SU-DHL-6 (cell line): ENCODE data around the gene SCN2B.

Experiments
- H2AFZ ChIP-seq: fragments of 200-600 bp; sonication (generic); 2 replicates; pipeline ENCODE4 v1.6.1; 2014; ENCODE audit warnings: low read depth, mild to moderate bottlenecking, moderate library complexity, mixed read lengths, antibody characterized with exemption, low read length; ENCODE audit not compliant: severe bottlenecking
- H3F3A ChIP-seq: fragments of 200-600 bp; shearing (Covaris generic); 2 replicates; pipeline ENCODE4 v1.6.0; 2016; ENCODE audit warnings: antibody characterized with exemption, mild to moderate bottlenecking; ENCODE audit not compliant: insufficient read depth
- H3K27ac ChIP-seq: fragments of 200-600 bp; sonication (generic); 2 replicates; pipeline ENCODE4 v1.5.1; 2016; ENCODE audit warnings: low read depth, mild to moderate bottlenecking, low read length, moderate library complexity, mixed read lengths
- H3K27me3 ChIP-seq: fragments of 200-600 bp; sonication (generic), shearing (Covaris generic); 2 replicates; pipeline ENCODE4 v1.6.0; 2014; ENCODE audit warnings: mild to moderate bottlenecking, low read length
- H3K36me3 ChIP-seq: fragments of 200-600 bp; sonication (generic); 2 replicates; pipeline ENCODE4 v1.6.1; 2014; ENCODE audit warnings: mild to moderate bottlenecking, low read length, mixed read lengths
- H3K4me2 ChIP-seq: fragments of 300-600, 200-600 bp; shearing (Covaris generic), sonication (generic); 2 replicates; pipeline ENCODE4 v1.6.0; 2014; ENCODE audit warnings: low read length, low read depth, mild to moderate bottlenecking; ENCODE audit not compliant: poor library complexity, severe bottlenecking
- H3K4me3 ChIP-seq: fragments of 200-600 bp; sonication (generic); 2 replicates; pipeline ENCODE4 v1.5.1; 2014; ENCODE audit warnings: antibody characterized with exemption, low read length, mild to moderate bottlenecking, mixed read lengths; ENCODE audit not compliant: insufficient read depth, poor library complexity, severe bottlenecking
- H3K79me2 ChIP-seq: fragments of 200-600 bp; sonication (generic); 2 replicates; pipeline ENCODE4 v1.6.1; 2014; ENCODE audit warnings: mild to moderate bottlenecking, low read length, moderate library complexity; ENCODE audit not compliant: insufficient read depth
- H3K9ac ChIP-seq: fragments of 200-600 bp; sonication (generic); 2 replicates; pipeline ENCODE4 v1.7.0; 2014; ENCODE audit warnings: mild to moderate bottlenecking, low read length
- H3K9me2 ChIP-seq: fragments of 200-600 bp; sonication (generic); replicated peaks from 2 replicates; pipeline ENCODE4 v1.6.1; 2014; ENCODE audit warnings: low read length; ENCODE audit not compliant: insufficient read depth
- H3K9me3 ChIP-seq: fragments of 200-600 bp; sonication (generic); 2 replicates; pipeline ENCODE4 v1.6.1; 2014; ENCODE audit warnings: low read length, mixed read lengths; ENCODE audit not compliant: insufficient read depth
- H4K20me1 ChIP-seq: fragments of 200-600 bp; sonication (generic); 2 replicates; pipeline ENCODE4 v1.6.1; 2014; ENCODE audit warnings: low read depth, mild to moderate bottlenecking, antibody characterized with exemption, low read length, moderate library complexity, mixed read lengths
- CTCF ChIP-seq: fragments of 200-600 bp; sonication (generic); IDR thresholded peaks from one replicate; pipeline ENCODE4 v1.5.1; 2017; ENCODE audit warnings: antibody characterized with exemption, mild to moderate bottlenecking, low read length, moderate library complexity; ENCODE audit not compliant: insufficient read depth, poor library complexity, severe bottlenecking
- EZH2phosphoT487 ChIP-seq: fragments of 200-600 bp; sonication (generic), shearing (Covaris generic); conservative IDR thresholded peaks from 2 replicates; pipeline ENCODE4 v1.6.1; 2018; ENCODE audit warnings: mild to moderate bottlenecking, antibody characterized with exemption, low read length, moderate library complexity, mixed read lengths

The SCN2B gene

GRCh38 chr11:118222437-118222836 is 46.0 kb upstream of the SCN2B start:
- Histone ChIP-seq H3K36me3 (no peaks in the 10 kb centered on the region), H4K20me1 (no peaks in the 10 kb centered on the region), H3K9me3 (no peaks in the 10 kb centered on the region), H3K9me2 (no peaks in the 10 kb centered on the region), H3K27me3 (no peaks in the 10 kb centered on the region), H3K79me2 (no peaks in the 10 kb centered on the region), H3K9ac (no peak overlapping the region), H2AFZ (no peak overlapping the region), H3K27ac (no peak overlapping the region), H3K4me3 (no peak overlapping the region), H3K4me2 (no peak overlapping the region), H3F3A (peaks cover 16% of the 10 kb centered on the region)
- no peak for TF ChIP-seq EZH2phosphoT487
- TF ChIP-seq CTCF, result no peak

- H3K4me2 ChIP-seq, result no peak overlapping the region
- H3K9me2 ChIP-seq, result no peaks in the 10 kb centered on the region
- no peaks in the 10 kb centered on the region for H3K27me3 ChIP-seq
- TF ChIP-seq EZH2phosphoT487 (no peak), CTCF (no peak)
- no peaks in the 10 kb centered on the region for H3K79me2 ChIP-seq
- no peak overlapping the region for H2AFZ ChIP-seq
- H3K36me3 ChIP-seq, result no peaks in the 10 kb centered on the region
- H3K9me3 ChIP-seq, result no peaks in the 10 kb centered on the region
- H3K4me3 ChIP-seq, result no peak overlapping the region
- peaks cover 6% of the 10 kb centered on the region for H3F3A ChIP-seq
- no peaks in the 10 kb centered on the region for H4K20me1 ChIP-seq
- no peak overlapping the region for H3K27ac ChIP-seq
- H3K9ac ChIP-seq, result no peak overlapping the region
Measured at GRCh38 chr11:118221419-118221818, 45.0 kb upstream of the SCN2B start.

- TF ChIP-seq EZH2phosphoT487 (no peak), CTCF (no peak)
- H3F3A ChIP-seq, result peaks cover 3% of the 10 kb centered on the region
- H3K9me3 ChIP-seq, result no peaks in the 10 kb centered on the region
- no peak overlapping the region for H3K27ac ChIP-seq
- H3K9ac ChIP-seq, result no peak overlapping the region
- H4K20me1 ChIP-seq, result no peaks in the 10 kb centered on the region
- H3K4me3 ChIP-seq, result no peak overlapping the region
- H3K4me2 ChIP-seq, result no peak overlapping the region
- H3K36me3 ChIP-seq, result no peaks in the 10 kb centered on the region
- H2AFZ ChIP-seq, result no peak overlapping the region
- no peaks in the 10 kb centered on the region for H3K27me3 ChIP-seq
- H3K9me2 ChIP-seq, result no peaks in the 10 kb centered on the region
- H3K79me2 ChIP-seq, result no peaks in the 10 kb centered on the region
Measured at GRCh38 chr11:118219732-118220131, 43.3 kb upstream of the SCN2B start.

GRCh38 chr11:118219244-118219643 is 42.8 kb upstream of the SCN2B start:
- Histone ChIP-seq H3K4me3 (no peak overlapping the region), H3K36me3 (no peaks in the 10 kb centered on the region), H3K27ac (no peak overlapping the region), H4K20me1 (no peaks in the 10 kb centered on the region), H2AFZ (no peak overlapping the region), H3F3A (no peaks in the 10 kb centered on the region), H3K79me2 (no peaks in the 10 kb centered on the region), H3K4me2 (no peak overlapping the region), H3K9me3 (no peaks in the 10 kb centered on the region), H3K9me2 (no peaks in the 10 kb centered on the region), H3K9ac (no peak overlapping the region), H3K27me3 (no peaks in the 10 kb centered on the region)
- no peak for TF ChIP-seq CTCF
- no peak for TF ChIP-seq EZH2phosphoT487
